GM20000 (cell line): ENCODE results near the gene MICAL3.

Experiments
- DNase-seq: peaks from one replicate; pipeline ENCODE4 v3.0.0; 2012; ENCODE audit warnings: low spot score
- TF ChIP-seq, protein P1 (sequence below): IDR thresholded peaks from 2 replicates; pipeline ENCODE4 v1.5.1; 2012; ENCODE audit warnings: mild to moderate bottlenecking, control low read depth; ENCODE audit errors: extremely low read depth, missing control alignments

The MICAL3 gene

DNA sequence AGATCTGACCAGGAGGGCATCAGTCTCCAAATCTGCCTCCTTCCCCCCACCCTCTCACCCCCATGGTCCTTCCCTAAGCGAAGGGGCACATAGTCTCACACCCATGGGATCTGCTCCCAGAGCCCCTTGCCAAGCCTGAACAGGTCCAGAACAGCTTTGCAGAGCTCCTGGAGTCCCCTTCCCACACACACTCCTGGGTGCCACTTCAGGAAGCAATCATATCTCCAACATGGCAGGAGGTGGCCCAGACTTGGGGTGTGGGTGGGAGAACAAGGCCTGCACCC, 63.0 kb downstream of the MICAL3 start:
- TF ChIP-seq, protein P1, sequence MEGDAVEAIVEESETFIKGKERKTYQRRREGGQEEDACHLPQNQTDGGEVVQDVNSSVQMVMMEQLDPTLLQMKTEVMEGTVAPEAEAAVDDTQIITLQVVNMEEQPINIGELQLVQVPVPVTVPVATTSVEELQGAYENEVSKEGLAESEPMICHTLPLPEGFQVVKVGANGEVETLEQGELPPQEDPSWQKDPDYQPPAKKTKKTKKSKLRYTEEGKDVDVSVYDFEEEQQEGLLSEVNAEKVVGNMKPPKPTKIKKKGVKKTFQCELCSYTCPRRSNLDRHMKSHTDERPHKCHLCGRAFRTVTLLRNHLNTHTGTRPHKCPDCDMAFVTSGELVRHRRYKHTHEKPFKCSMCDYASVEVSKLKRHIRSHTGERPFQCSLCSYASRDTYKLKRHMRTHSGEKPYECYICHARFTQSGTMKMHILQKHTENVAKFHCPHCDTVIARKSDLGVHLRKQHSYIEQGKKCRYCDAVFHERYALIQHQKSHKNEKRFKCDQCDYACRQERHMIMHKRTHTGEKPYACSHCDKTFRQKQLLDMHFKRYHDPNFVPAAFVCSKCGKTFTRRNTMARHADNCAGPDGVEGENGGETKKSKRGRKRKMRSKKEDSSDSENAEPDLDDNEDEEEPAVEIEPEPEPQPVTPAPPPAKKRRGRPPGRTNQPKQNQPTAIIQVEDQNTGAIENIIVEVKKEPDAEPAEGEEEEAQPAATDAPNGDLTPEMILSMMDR = no peak
- no peak for DNase-seq

DNA sequence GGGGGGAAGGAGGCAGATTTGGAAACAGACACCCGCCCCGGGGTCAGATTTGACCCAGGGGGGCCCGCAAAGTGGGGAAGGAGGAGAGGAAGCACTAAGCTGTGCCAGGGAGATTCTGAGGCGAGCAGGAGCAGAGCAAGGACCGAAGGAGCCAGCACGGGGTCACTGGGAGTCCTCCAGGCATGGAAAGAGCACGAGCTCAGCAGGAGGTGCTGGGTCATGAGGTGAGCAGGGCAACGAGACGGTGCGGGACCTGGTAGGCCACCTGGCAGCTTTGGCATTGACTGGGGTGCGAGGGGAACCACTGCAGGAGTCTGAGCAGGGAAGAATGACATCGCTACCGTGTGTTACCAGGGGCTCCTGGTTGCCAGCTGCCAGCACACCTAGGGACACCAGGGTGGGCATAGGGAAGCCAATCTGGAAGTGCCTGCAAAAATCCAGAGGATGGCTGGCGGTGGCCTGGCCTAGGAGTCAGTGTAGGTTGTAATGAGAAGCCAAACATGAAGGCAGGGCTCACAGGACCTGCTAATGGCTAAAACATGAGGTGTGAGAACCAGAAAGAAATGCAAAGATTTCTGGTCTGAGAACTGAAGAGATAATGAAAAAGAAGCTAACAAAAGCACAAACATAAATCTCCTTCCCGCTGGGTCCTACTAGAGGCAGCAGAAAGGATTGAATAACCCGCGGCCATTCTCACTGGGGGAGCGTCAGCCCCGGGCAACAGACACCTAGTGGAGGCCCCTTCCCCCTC, 63.5 kb downstream of the MICAL3 start:
- TF ChIP-seq, protein P1 = no peak
- no peak for DNase-seq

DNA sequence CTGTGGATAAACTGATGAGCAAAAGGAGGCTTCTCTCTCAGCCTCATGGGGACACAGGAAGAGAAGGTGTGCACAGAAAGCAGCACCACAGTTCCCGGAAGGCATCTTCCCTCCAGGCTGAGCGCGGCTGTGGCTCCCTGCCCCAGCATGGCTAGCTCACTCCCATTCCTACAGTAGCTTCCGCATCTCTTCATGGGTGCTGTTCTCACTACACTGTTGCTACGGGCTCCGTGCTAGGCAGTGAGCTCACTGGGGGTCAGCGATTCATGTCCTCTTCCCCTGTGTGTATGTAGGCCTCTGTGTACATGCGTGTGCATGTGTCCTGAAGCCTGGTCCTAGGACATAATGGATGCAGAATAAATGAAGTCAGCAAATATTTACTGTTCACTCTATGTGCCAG, 64.3 kb downstream of the MICAL3 start:
- TF ChIP-seq, protein P1 = no peak
- DNase-seq = no peak

DNA sequence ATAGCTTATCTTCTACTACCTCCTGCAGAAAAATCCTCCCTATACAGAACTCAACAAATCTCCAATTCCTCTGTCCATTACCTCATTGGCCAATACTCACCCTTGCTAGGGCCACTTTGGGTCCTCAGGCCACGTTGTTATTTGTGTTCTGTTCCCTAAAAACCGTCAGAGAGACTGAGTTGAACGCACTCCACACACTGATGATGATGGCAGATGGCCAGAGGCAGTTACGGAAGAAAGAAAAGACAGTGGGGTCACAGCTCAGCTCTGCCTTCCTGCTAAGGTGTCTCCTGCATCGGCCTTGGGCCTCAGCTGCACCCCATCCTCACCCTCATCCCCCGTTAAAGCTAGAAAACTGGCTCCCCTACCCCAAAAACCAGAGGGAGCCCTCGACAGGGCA, 66.2 kb downstream of the MICAL3 start:
- TF ChIP-seq, protein P1 = no peak

DNA sequence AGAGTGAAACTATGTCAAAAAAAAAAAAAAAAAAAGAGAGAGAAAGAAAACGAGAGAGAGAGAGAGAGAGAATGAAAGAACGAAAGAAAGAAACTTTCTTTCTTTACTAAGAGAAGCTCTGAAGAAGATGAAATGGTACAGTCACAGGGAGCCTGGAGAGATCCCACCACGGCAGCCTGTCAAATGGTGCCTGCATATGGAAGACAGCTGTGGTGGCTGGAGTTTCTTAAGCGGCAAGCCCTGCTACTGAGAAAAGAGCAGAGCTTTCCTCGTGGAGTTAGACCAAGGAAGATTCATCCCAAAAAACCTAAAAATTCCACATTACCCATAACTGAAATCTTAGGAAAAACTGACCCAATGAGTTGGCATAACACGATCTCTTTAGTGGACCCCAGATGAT, 66.7 kb downstream of the MICAL3 start:
- DNase-seq = no peak
- TF ChIP-seq, protein P1 = no peak

More for the DNA sequence above, 66.2 kb downstream of the MICAL3 start:
- DNase-seq = no peak

DNA sequence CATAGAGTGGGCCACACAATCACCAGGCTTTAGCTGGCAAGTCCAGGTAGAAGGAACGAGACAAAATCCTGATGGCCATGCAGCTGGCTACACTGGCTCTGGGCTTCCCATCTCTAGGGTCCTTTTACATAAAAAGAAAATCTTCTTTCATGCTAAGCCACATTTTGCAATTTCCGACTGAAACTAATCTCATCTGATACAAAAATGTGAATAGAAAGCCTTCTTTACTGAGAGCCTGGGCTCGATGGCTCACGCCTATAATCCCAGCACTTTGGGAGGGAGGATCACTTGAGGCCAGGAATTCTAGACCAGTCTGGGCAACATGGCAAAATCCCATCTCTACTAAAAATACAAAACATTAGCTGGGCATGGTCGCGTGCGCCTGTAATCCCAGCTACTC, 67.2 kb downstream of the MICAL3 start:
- no peak for DNase-seq

DNA sequence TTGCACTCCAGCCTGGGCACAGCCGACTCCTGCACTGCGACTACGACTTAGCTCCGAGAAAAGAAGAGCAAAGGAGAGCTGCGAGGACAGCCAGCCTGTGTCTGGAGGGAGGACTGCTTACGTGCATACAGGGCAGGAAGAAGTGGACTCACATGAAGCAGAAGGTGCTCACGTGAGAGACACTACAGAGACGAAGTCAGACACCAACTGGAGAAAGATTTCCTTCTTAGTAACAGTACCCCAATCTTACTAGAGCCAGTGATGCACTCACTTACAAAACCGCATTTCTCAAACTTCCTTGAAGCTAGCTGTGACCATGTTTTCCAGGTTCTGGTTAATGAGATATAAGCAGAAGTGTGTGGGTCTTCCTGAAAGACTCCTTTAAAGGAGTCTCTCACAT, 67.7 kb downstream of the MICAL3 start:
- TF ChIP-seq, protein P1 = no peak
- no peak for DNase-seq

More for the DNA sequence above, 67.2 kb downstream of the MICAL3 start:
- TF ChIP-seq, protein P1 = no peak
